ENCODE results near the gene SKAP2.

DNA sequence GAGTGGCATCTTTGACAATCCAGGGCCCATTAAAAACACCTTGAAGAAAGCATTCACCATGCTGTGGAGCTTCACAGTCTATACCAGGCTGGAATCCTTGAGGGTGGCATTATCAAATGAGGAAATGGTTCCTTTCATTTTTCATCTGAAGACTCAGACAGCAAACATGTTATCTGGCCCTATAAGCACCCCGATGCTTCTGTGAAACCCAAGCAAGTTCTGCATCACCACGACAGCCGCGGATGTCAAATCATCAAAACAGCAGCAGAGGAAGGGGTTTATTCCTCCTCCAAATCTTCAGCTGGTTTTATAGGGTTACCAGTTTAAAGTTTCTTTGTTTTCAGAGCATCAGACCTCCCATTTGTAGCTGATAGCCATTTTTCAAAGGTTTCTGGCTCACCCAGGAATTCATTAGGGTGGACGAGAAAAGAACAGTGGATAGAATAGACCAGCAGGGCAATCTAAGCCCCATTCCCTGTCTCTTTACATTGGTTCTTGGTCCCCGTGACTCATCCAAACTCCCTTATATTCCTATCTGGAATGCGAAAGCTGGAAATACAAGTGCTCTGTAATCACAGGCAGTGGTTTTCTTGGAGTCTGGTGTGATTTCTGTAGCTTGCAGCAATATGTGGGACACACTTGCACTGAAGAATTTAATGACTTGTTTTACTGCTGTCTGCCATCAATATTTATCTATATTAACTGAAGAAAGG is 217.9 kb downstream of the SKAP2 start:
- TF ChIP-seq POLR2AphosphoS5 (IDR thresholded peaks at IDR 0.05; ENCODE audit: low read depth, low read length) (no peak), POLR2A (IDR thresholded peaks at IDR 0.05; ENCODE audit: low read depth, low read length) (no peak)
